Caco-2 (cell line): Measurements from ENCODE around the gene FOXI1. TPM values are rescaled to one million over a fixed set of nuclear protein-coding genes. Genes with fewer than 3 reads are reported as not detected.

ENCODE experiments used
- BruUV-seq: library from RNA; stranded (reverse); fragments of 400-500 nt; replicated peaks from 2 replicates; lab custom pipeline; 2021; lab: Mats Ljungman, UMichigan
- CTCF ChIA-PET: fragments of 300-600 bp; sonication (Branson Sonifier 250); formaldehyde crosslinking; loops from one replicate; lab custom pipeline; 2022; ENCODE audit warnings: antibody characterized with exemption; lab: Charles Lee
- POLR2A ChIA-PET: fragments of 300-600 bp; sonication (Branson Sonifier 250); formaldehyde crosslinking; loops from one replicate; lab custom pipeline; 2022; ENCODE audit warnings: antibody characterized with exemption; lab: Charles Lee
- DNase-seq, 2 experiments: peaks; one replicate each; pipeline versions ENCODE4 v3.0.0 to v3.0.0-alpha.2; 2020 to 2022
- H3K27me3 ChIP-seq: replicated peaks from 2 replicates; pipeline ENCODE4 v1.6.0; 2011; ENCODE audit warnings: low read length; ENCODE audit not compliant: control insufficient read depth, insufficient read depth
- H3K36me3 ChIP-seq: 2 replicates; pipeline ENCODE4 v1.5.1; 2011; ENCODE audit warnings: low read length; ENCODE audit not compliant: control insufficient read depth, insufficient read depth
- H3K4me1 ChIP-seq: fragments of 250-450 bp; sonication (Bioruptor Pico); 2 replicates; pipeline ENCODE4 v1.5.1; 2020; ENCODE audit warnings: mild to moderate bottlenecking
- H3K4me3 ChIP-seq: 2 replicates; pipeline ENCODE4 v1.5.1; 2011; ENCODE audit warnings: low read depth, mild to moderate bottlenecking, control low read depth, low read length
- H3K9me3 ChIP-seq: fragments of 250-450 bp; sonication (Bioruptor Pico); 2 replicates; pipeline ENCODE4 v1.5.1; 2020; ENCODE audit warnings: mild to moderate bottlenecking, moderate library complexity
- H3K27ac Mint-ChIP-seq: one replicate; pipeline ENCODE4 v1.8.0; 2022; ENCODE audit warnings: mixed read lengths; ENCODE audit not compliant: unreplicated experiment
- H3K27me3 Mint-ChIP-seq: one replicate; pipeline ENCODE4 v1.8.0; 2022; ENCODE audit warnings: mixed read lengths; ENCODE audit not compliant: insufficient read depth, unreplicated experiment
- H3K36me3 Mint-ChIP-seq: one replicate; pipeline ENCODE4 v1.8.0; 2022; ENCODE audit warnings: mild to moderate bottlenecking, mixed read lengths; ENCODE audit not compliant: insufficient read depth, unreplicated experiment
- H3K4me1 Mint-ChIP-seq: one replicate; pipeline ENCODE4 v1.8.0; 2022; ENCODE audit warnings: low read depth, mixed read lengths; ENCODE audit not compliant: unreplicated experiment
- H3K4me3 Mint-ChIP-seq: one replicate; pipeline ENCODE4 v1.8.0; 2022; ENCODE audit warnings: mild to moderate bottlenecking, moderate library complexity, mixed read lengths; ENCODE audit not compliant: unreplicated experiment
- H3K9me3 Mint-ChIP-seq: one replicate; pipeline ENCODE4 v1.8.0; 2022; ENCODE audit warnings: mixed read lengths; ENCODE audit not compliant: unreplicated experiment
- intact Hi-C: fragments of 100-400 bp; cut with micrococcal nuclease; formaldehyde crosslinking; loops from one replicate; pipeline ENCODE4 v1.10.0; 2022; ENCODE audit not compliant: unreplicated experiment
- total RNA-seq: library from RNA; stranded (reverse); gene quantifications from 2 replicates; pipeline ENCODE4 v1.2.3, GENCODE V29; 2022
- TF ChIP-seq, protein P1 (sequence below), 2 experiments: fragments of 200-600 bp in 1 of 2; IDR thresholded peaks; 1 replicate in 1 of 2; 2 replicates in 1 of 2; pipeline versions ENCODE4 v1.5.1 to v1.8.0; 2011 to 2022; ENCODE audit warnings: antibody characterized with exemption in 1 of 2, control low read depth in 1 of 2, inconsistent platforms in 1 of 2, low read depth in 1 of 2, low read length in 1 of 2, mild to moderate bottlenecking in 1 of 2, moderate library complexity in 1 of 2; ENCODE audit not compliant: insufficient read depth in 1 of 2, severe bottlenecking in 1 of 2, unreplicated experiment in 1 of 2

The FOXI1 gene
- total RNA-seq, 1 experiment from 2014 or later: 0.14 TPM

DNA sequence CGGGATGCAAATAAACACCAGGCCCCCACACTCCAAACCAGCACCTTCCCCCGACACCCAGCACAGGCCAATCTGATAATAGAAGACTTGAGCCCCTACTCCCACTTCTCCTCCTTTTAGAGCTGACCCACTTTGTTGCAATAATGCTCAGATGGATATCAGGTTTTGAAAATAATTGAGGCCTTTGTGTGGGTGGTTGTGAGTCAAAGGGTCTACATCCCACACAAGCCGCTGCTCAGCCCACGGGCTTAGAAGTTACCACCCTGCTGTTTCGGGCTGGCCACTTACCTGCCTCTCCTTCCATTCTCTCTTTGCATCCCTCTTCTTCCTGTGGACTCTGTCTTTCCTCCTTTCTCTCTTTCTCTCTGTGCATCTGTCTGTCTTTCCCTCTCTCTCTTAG, 36.2 kb upstream of the FOXI1 start:
- Mint-ChIP-seq H3K27me3 (peaks cover 19% of the 10 kb centered on the region), H3K9me3 (no peaks in the 10 kb centered on the region), H3K4me3 (no peak overlapping the region), H3K27ac (no peak overlapping the region), H3K36me3 (no peaks in the 10 kb centered on the region), H3K4me1 (no peaks in the 10 kb centered on the region)
- Histone ChIP-seq H3K27me3 (no peaks in the 10 kb centered on the region; the same call in 1 of the 2 replicates), H3K4me3 (no peak overlapping the region), H3K36me3 (no peaks in the 10 kb centered on the region), H3K4me1 (no peaks in the 10 kb centered on the region), H3K9me3 (no peaks in the 10 kb centered on the region)
- ChIA-PET POLR2A (no interaction called here), CTCF (no interaction called here)
- DNase-seq: no peak
- TF ChIP-seq, protein P1, sequence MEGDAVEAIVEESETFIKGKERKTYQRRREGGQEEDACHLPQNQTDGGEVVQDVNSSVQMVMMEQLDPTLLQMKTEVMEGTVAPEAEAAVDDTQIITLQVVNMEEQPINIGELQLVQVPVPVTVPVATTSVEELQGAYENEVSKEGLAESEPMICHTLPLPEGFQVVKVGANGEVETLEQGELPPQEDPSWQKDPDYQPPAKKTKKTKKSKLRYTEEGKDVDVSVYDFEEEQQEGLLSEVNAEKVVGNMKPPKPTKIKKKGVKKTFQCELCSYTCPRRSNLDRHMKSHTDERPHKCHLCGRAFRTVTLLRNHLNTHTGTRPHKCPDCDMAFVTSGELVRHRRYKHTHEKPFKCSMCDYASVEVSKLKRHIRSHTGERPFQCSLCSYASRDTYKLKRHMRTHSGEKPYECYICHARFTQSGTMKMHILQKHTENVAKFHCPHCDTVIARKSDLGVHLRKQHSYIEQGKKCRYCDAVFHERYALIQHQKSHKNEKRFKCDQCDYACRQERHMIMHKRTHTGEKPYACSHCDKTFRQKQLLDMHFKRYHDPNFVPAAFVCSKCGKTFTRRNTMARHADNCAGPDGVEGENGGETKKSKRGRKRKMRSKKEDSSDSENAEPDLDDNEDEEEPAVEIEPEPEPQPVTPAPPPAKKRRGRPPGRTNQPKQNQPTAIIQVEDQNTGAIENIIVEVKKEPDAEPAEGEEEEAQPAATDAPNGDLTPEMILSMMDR (IDR thresholded peaks at IDR 0.05; ENCODE audit: insufficient read depth in 1 of 2, low read depth in 1 of 2, low read length in 1 of 2, severe bottlenecking in 1 of 2, unreplicated experiment in 1 of 2): no peak
- no TSS peak for BruUV-seq
- intact Hi-C loops: no loop called here

DNA sequence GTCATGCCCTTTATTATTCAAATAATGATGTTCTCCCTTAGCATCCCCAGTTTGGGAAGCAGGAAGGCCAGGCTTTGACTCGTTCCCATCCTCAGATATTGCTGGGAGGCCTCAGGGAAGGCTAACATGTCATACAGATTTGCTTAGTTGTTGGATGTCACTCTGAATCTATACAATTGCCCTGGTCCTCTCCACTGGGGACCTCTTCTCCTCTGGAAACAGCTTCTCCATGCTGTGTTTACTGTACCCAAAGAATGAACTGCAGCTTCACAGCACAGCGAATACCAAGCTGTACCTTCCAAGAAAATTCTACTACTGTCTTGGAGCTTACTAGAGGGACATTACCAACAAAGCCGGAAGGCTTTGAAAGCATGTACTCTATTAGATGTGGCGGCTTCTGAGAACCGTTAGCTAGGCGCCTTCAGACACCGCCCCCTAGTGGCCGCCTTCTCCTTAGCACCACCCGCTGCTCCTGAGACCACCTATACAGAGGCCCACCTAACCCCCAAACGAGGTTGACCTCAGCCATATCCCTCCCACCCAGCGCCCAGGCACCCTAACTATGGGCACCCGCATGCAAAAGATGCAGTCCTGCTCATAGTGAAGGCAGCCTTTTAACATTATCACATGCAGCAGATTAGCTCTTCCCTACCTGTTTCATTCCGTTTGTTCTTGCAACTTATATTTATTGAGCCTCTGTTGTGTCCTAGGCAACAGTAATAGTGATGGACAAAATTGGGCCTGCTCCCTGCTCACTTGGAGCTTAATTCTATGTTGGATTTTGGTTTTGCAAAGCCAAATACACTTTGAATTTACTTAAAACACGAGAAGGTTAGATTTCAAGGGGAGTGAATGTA, 34.9 kb upstream of the FOXI1 start:
- Mint-ChIP-seq H3K4me1 (no peaks in the 10 kb centered on the region), H3K27ac (no peak overlapping the region), H3K27me3 (peaks cover 17% of the 10 kb centered on the region), H3K4me3 (no peak overlapping the region), H3K36me3 (no peaks in the 10 kb centered on the region), H3K9me3 (no peaks in the 10 kb centered on the region)
- TF ChIP-seq, protein P1 (IDR thresholded peaks at IDR 0.05; ENCODE audit: insufficient read depth in 1 of 2, low read depth in 1 of 2, low read length in 1 of 2, severe bottlenecking in 1 of 2, unreplicated experiment in 1 of 2): peak; percentile 76 to 94
- ChIA-PET POLR2A (no interaction called here), CTCF (interaction anchor here (0.6 to 1.2 kb wide), 5 partner anchors 11 to 369 kb away, joined by 3 to 11 read pairs (median 3); no protein-coding TSS in a partner anchor)
- no TSS peak for BruUV-seq
- peak in 1 of 2 experiments; percentile 60 for DNase-seq
- H3K27me3 ChIP-seq: no peaks in the 10 kb centered on the region; the same call in 1 of the 2 replicates
- intact Hi-C loops: loop anchor here (1.0 kb wide), 1 partner anchor 368 kb away; no protein-coding TSS in a partner anchor
- no peaks in the 10 kb centered on the region for H3K4me1 ChIP-seq
- no peaks in the 10 kb centered on the region for H3K36me3 ChIP-seq
- no peak overlapping the region for H3K4me3 ChIP-seq
- H3K9me3 ChIP-seq: no peaks in the 10 kb centered on the region

DNA sequence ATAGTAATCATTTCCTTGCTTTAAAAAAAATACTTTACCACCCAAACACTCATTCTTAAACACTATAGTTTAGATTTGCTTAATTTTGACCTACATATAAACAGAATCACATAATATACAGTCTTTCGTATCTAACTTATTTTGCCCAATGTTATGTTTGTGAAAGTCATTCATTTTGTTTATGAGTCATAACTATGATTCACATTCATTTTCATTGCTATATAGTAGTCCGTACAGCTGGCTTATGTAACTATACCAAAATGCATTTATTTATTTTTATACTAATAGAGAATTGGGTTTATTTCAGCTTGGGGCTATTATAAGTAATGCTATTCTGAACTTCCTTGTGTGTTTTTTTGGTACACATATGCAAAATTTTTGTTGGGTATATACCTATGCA, 33.9 kb upstream of the FOXI1 start:
- H3K9me3 Mint-ChIP-seq: no peaks in the 10 kb centered on the region
- H3K4me3 Mint-ChIP-seq: no peak overlapping the region
- Histone ChIP-seq H3K9me3 (no peaks in the 10 kb centered on the region), H3K4me1 (no peaks in the 10 kb centered on the region), H3K27me3 (no peaks in the 10 kb centered on the region; the same call in 1 of the 2 replicates), H3K4me3 (no peak overlapping the region), H3K36me3 (no peaks in the 10 kb centered on the region)
- H3K27me3 Mint-ChIP-seq: peaks cover 17% of the 10 kb centered on the region
- TF ChIP-seq, protein P1 (IDR thresholded peaks at IDR 0.05; ENCODE audit: insufficient read depth in 1 of 2, low read depth in 1 of 2, low read length in 1 of 2, severe bottlenecking in 1 of 2, unreplicated experiment in 1 of 2): no peak
- H3K27ac Mint-ChIP-seq: no peak overlapping the region
- no TSS peak for BruUV-seq
- ChIA-PET POLR2A (no interaction called here), CTCF (no interaction called here)
- H3K36me3 Mint-ChIP-seq: no peaks in the 10 kb centered on the region
- intact Hi-C loops: loop anchor here (1.0 kb wide), 1 partner anchor 369 kb away; no protein-coding TSS in a partner anchor
- H3K4me1 Mint-ChIP-seq: no peaks in the 10 kb centered on the region
- DNase-seq: no peak
